ENCODE data around the gene GGTLC1.

The GGTLC1 gene

DNA sequence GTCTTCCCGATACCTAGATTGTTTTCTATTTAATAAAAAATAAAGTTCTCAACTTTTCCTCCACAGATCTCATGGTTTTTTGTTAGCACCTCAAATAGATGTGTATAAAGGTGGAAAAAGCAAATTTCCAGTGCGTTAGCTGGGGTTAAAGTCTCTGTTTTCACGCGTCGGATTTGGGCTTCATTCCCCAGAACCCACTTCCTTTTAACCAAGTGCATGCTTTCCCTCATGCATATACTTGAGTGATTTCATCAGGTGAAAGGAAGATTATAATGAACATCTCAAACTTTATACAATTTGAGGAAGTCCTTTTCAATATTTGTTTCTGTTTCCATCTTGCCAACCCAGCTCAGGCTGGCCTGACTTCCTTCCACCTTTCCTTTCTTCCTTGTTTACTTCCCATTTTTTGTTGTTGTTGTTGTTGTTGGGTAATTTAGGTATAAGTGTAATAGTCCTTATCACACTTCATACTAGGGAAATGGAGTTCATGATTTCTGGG is 43.9 kb upstream of the GGTLC1 start:
- H4K20me1 ChIP-seq (ENCODE audit: insufficient read depth, low read length) = no peaks in the 10 kb centered on the region
- H2AFZ ChIP-seq (ENCODE audit: low read depth, low read length) = peak overlapping the region; percentile 30; the same call in 1 of the 2 replicates

DNA sequence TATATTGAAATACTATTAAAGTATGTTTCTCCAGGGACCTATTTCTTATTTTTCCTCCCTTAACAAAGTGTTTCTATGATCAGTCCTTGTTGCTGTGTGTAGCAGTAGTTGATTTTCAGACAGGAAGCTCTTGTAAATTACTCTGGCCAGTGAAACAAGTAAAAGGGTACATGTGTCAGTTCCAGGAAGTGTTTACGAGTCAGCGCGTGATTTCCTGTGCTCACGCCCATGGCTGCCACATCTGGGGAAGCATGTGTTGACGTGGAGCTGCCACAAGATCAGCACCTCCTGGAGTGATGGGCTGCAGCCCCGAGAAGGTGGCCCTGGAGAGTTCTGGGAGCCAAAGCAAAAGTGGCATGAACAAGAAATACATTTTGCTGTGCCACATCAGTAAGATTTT is 38.6 kb upstream of the GGTLC1 start:
- Histone ChIP-seq H3K9me3 (ENCODE audit: insufficient read depth, low read length, severe bottlenecking) (no peaks in the 10 kb centered on the region), H3K4me1 (ENCODE audit: insufficient read depth, low read length) (peaks cover 39% of the 10 kb centered on the region), H3K9ac (ENCODE audit: low read depth, low read length) (peak overlapping the region; percentile 52), H3K4me3 (ENCODE audit: low read depth in 1 of 2, low read length in 2 of 2) (peak overlapping the region in 1 of 2 experiments; percentile 43; a peak in 2 of 4 replicates), H3K79me2 (ENCODE audit: insufficient read depth, low read length) (no peaks in the 10 kb centered on the region), H3K27ac (ENCODE audit: low read length) (peak overlapping the region; percentile 93), H3K36me3 (ENCODE audit: insufficient read depth, low read length) (no peaks in the 10 kb centered on the region), H2AFZ (ENCODE audit: low read depth, low read length) (peak overlapping the region; percentile 80), H3K4me2 (ENCODE audit: insufficient read depth, low read length) (peak overlapping the region; percentile 59), H3K27me3 (ENCODE audit: insufficient read depth, low read length, poor library complexity) (no peaks in the 10 kb centered on the region), H4K20me1 (ENCODE audit: insufficient read depth, low read length) (no peaks in the 10 kb centered on the region)
- no peak for TF ChIP-seq EZH2 (IDR thresholded peaks at IDR 0.05; ENCODE audit: borderline replicate concordance, low read depth, low read length, severe bottlenecking)
- TF ChIP-seq, protein P1, sequence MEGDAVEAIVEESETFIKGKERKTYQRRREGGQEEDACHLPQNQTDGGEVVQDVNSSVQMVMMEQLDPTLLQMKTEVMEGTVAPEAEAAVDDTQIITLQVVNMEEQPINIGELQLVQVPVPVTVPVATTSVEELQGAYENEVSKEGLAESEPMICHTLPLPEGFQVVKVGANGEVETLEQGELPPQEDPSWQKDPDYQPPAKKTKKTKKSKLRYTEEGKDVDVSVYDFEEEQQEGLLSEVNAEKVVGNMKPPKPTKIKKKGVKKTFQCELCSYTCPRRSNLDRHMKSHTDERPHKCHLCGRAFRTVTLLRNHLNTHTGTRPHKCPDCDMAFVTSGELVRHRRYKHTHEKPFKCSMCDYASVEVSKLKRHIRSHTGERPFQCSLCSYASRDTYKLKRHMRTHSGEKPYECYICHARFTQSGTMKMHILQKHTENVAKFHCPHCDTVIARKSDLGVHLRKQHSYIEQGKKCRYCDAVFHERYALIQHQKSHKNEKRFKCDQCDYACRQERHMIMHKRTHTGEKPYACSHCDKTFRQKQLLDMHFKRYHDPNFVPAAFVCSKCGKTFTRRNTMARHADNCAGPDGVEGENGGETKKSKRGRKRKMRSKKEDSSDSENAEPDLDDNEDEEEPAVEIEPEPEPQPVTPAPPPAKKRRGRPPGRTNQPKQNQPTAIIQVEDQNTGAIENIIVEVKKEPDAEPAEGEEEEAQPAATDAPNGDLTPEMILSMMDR (IDR thresholded peaks at IDR 0.05; ENCODE audit: borderline replicate concordance, extremely low read depth, low read length, poor library complexity, severe bottlenecking) = no peak
- ATAC-seq (ENCODE audit: insufficient read depth, low read depth) (peak; percentile 98), DNase-seq (peak; percentile 90)

More for the DNA sequence above, 43.9 kb upstream of the GGTLC1 start:
- DNase-seq (no peak), ATAC-seq (ENCODE audit: insufficient read depth, low read depth) (no peak)
- no peaks in the 10 kb centered on the region for H3K27me3 ChIP-seq (ENCODE audit: insufficient read depth, low read length, poor library complexity)
- H3K27ac ChIP-seq (ENCODE audit: low read length) = peak overlapping the region; percentile 34
- H3K79me2 ChIP-seq (ENCODE audit: insufficient read depth, low read length) = no peaks in the 10 kb centered on the region
- no peak overlapping the region for H3K4me3 ChIP-seq (ENCODE audit: low read depth in 1 of 2, low read length in 2 of 2)
- H3K9me3 ChIP-seq (ENCODE audit: insufficient read depth, low read length, severe bottlenecking) = no peaks in the 10 kb centered on the region
- TF ChIP-seq EZH2 (IDR thresholded peaks at IDR 0.05; ENCODE audit: borderline replicate concordance, low read depth, low read length, severe bottlenecking) = no peak
- TF ChIP-seq, protein P1 (IDR thresholded peaks at IDR 0.05; ENCODE audit: borderline replicate concordance, extremely low read depth, low read length, poor library complexity, severe bottlenecking) = no peak
- no peak overlapping the region for H3K4me2 ChIP-seq (ENCODE audit: insufficient read depth, low read length)
- peaks cover 29% of the 10 kb centered on the region for H3K4me1 ChIP-seq (ENCODE audit: insufficient read depth, low read length)
- H3K9ac ChIP-seq (ENCODE audit: low read depth, low read length) = no peak overlapping the region
- H3K36me3 ChIP-seq (ENCODE audit: insufficient read depth, low read length) = no peaks in the 10 kb centered on the region

DNA sequence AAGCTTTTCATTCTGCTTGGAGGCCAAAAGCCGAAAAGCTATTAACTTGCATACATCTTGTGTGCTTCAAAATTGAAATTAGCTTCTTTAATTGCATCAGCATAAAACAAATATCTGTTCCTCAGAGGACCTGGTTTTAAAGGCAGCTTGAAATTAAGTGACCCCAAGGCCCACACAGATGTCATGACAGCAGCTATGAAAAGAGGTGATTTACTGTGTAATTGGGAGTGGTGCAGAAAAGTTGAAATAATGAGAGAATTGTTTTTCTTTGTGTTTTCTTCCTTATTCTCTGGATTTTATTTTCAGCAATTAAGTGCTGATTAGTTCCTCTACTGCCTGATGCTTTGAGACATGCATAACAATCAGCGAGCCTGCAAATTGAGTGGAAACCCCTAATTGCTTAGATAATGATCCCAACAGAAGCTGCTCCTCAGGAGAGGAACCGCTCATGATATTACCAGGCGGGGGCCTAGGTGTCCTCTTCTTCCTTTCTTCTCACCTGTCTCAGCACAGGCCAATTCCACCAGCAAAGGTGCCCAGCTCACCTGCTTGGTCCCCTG is 34.1 kb upstream of the GGTLC1 start:
- Histone ChIP-seq H3K27ac (ENCODE audit: low read length) (no peak overlapping the region), H2AFZ (ENCODE audit: low read depth, low read length) (no peak overlapping the region; the same call in 1 of the 2 replicates)
- no peak for ATAC-seq (ENCODE audit: insufficient read depth, low read depth)

More for the DNA sequence above, 34.1 kb upstream of the GGTLC1 start:
- no peaks in the 10 kb centered on the region for H3K36me3 ChIP-seq (ENCODE audit: insufficient read depth, low read length)
- no peak for TF ChIP-seq EZH2 (IDR thresholded peaks at IDR 0.05; ENCODE audit: borderline replicate concordance, low read depth, low read length, severe bottlenecking)
- TF ChIP-seq, protein P1 (IDR thresholded peaks at IDR 0.05; ENCODE audit: borderline replicate concordance, extremely low read depth, low read length, poor library complexity, severe bottlenecking) = no peak
- no peaks in the 10 kb centered on the region for H4K20me1 ChIP-seq (ENCODE audit: insufficient read depth, low read length)
- H3K4me2 ChIP-seq (ENCODE audit: insufficient read depth, low read length) = no peak overlapping the region
- H3K4me1 ChIP-seq (ENCODE audit: insufficient read depth, low read length) = peaks cover 29% of the 10 kb centered on the region; the same call in 1 of the 2 replicates
- no peaks in the 10 kb centered on the region for H3K79me2 ChIP-seq (ENCODE audit: insufficient read depth, low read length)
- DNase-seq = no peak
- H3K4me3 ChIP-seq (ENCODE audit: low read depth in 1 of 2, low read length in 2 of 2) = no peak overlapping the region
- no peaks in the 10 kb centered on the region for H3K27me3 ChIP-seq (ENCODE audit: insufficient read depth, low read length, poor library complexity)
- H3K9ac ChIP-seq (ENCODE audit: low read depth, low read length) = no peak overlapping the region
- no peaks in the 10 kb centered on the region for H3K9me3 ChIP-seq (ENCODE audit: insufficient read depth, low read length, severe bottlenecking)
